Cardiac muscle cell (in vitro differentiated cells and primary cell): ENCODE measurements around the gene DNASE1L1. TPM values are rescaled to one million over a fixed set of nuclear protein-coding genes. Genes with fewer than 3 reads are reported as not detected.

Experiments used
- DNase-seq, 2 donors: peaks; one replicate each; pipeline versions ENCODE4 v3.0.0 to v3.0.0-alpha.2; 2010 to 2017; ENCODE audit warnings: low read depth in 1 of 2, low spot score in 1 of 2
- H3K27ac ChIP-seq: fragments of 200-600 bp; sonication (generic); 2 replicates; pipeline ENCODE4 v1.5.1; 2016
- H3K27me3 ChIP-seq: fragments of 200-600 bp; sonication (generic); 2 replicates; pipeline ENCODE4 v1.6.0; 2016; ENCODE audit warnings: control low read depth
- H3K36me3 ChIP-seq: fragments of 200-600 bp; sonication (generic); 2 replicates; pipeline ENCODE4 v1.5.1; 2016; ENCODE audit warnings: control low read depth
- H3K4me1 ChIP-seq: fragments of 200-600 bp; sonication (generic); 2 replicates; pipeline ENCODE4 v1.8.1; 2017; ENCODE audit warnings: low read depth, mild to moderate bottlenecking, mixed run types
- H3K4me3 ChIP-seq: fragments of 200-600 bp; sonication (generic); 2 replicates; pipeline ENCODE4 v1.5.1; 2016; ENCODE audit warnings: mild to moderate bottlenecking
- H3K9me3 ChIP-seq: fragments of 200-600 bp; sonication (generic); 2 replicates; pipeline ENCODE4 v1.5.1; 2017; ENCODE audit warnings: low read depth, mild to moderate bottlenecking, control low read depth
- polyA plus RNA-seq: library from polyadenylated mRNA; unstranded; fragments of >200 nt; fragmentation: Nextera tagmentation; extraction: Ambion mirVana; gene quantifications from 2 replicates; pipeline ENCODE4 v1.2.1, GENCODE V29; 2016
- total RNA-seq: library from RNA; depleted of rRNA; stranded (reverse); fragments of >200 nt; gene quantifications from 2 replicates; pipeline ENCODE4 v1.2.3, GENCODE V29; 2016
- TF ChIP-seq, protein P1 (sequence below): IDR thresholded peaks from 2 replicates; pipeline ENCODE4 v1.5.1; 2012; ENCODE audit warnings: low read depth, mild to moderate bottlenecking, low read length

The DNASE1L1 gene
- total and polyA plus RNA-seq, 2 experiments from 2014 or later = 24.8 to 34.3 TPM

- TF ChIP-seq, protein P1, sequence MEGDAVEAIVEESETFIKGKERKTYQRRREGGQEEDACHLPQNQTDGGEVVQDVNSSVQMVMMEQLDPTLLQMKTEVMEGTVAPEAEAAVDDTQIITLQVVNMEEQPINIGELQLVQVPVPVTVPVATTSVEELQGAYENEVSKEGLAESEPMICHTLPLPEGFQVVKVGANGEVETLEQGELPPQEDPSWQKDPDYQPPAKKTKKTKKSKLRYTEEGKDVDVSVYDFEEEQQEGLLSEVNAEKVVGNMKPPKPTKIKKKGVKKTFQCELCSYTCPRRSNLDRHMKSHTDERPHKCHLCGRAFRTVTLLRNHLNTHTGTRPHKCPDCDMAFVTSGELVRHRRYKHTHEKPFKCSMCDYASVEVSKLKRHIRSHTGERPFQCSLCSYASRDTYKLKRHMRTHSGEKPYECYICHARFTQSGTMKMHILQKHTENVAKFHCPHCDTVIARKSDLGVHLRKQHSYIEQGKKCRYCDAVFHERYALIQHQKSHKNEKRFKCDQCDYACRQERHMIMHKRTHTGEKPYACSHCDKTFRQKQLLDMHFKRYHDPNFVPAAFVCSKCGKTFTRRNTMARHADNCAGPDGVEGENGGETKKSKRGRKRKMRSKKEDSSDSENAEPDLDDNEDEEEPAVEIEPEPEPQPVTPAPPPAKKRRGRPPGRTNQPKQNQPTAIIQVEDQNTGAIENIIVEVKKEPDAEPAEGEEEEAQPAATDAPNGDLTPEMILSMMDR = no peak
- Histone ChIP-seq H3K9me3 (no peaks in the 10 kb centered on the region), H3K27me3 (no peaks in the 10 kb centered on the region), H3K4me1 (no peaks in the 10 kb centered on the region), H3K27ac (no peak overlapping the region), H3K36me3 (no peaks in the 10 kb centered on the region), H3K4me3 (no peak overlapping the region)
- DNase-seq = no peak
Measured at GRCh38 chrX:154434394-154435168, 25.5 kb upstream of the DNASE1L1 start.

- H3K27me3 ChIP-seq = no peaks in the 10 kb centered on the region
- H3K9me3 ChIP-seq = no peaks in the 10 kb centered on the region
- TF ChIP-seq, protein P1 = no peak
- no peaks in the 10 kb centered on the region for H3K4me1 ChIP-seq
- H3K27ac ChIP-seq = no peak overlapping the region
- no peaks in the 10 kb centered on the region for H3K36me3 ChIP-seq
- H3K4me3 ChIP-seq = no peak overlapping the region
- no peak for DNase-seq
Measured at GRCh38 chrX:154433605-154434004, 24.6 kb upstream of the DNASE1L1 start.

DNA sequence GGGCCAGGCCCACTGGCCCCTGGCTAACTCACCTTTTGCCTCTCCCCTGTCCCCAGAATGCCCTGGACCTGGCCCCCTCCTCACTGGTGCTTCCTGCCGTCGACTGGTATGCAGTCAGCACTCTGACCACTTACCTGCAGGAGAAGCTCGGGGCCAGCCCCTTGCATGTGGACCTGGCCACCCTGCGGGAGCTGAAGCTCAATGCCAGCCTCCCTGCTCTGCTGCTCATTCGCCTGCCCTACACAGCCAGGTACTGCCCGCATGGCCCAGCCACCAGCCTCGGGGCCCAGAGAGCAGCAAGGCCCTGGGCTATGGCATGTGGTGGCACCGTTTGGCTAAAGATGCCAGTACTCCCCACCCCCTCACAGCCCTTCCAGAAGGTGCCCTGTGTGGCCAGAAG, 23.2 kb upstream of the DNASE1L1 start:
- H3K36me3 ChIP-seq = no peaks in the 10 kb centered on the region
- TF ChIP-seq, protein P1 = no peak
- no peak overlapping the region for H3K27ac ChIP-seq
- H3K27me3 ChIP-seq = no peaks in the 10 kb centered on the region
- no peaks in the 10 kb centered on the region for H3K9me3 ChIP-seq
- H3K4me3 ChIP-seq = no peak overlapping the region
- no peak for DNase-seq
- H3K4me1 ChIP-seq = no peaks in the 10 kb centered on the region

DNA sequence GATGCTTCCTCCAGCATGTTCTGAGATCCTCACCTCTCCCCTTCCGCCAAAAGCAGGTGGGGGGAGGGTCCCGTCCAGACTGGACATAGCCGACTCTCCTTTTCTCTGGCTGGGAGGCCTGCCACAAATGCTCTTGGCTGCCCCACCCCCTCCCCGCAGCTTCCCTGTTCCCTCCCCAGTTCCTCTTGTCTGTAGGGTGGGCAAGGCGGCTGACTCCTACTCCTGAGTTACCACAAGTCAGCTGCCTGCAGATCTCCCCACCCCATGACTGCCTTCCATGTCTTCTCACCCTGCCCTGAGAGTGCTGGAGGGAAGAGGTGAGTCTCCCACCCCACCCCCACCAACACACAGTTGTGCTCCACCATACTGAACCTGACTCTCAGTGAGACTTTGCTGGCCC, 22.3 kb upstream of the DNASE1L1 start:
- H3K9me3 ChIP-seq = no peaks in the 10 kb centered on the region
- H3K27me3 ChIP-seq = no peaks in the 10 kb centered on the region
- DNase-seq = no peak
- H3K4me1 ChIP-seq = no peaks in the 10 kb centered on the region
- no peak overlapping the region for H3K4me3 ChIP-seq
- TF ChIP-seq, protein P1 = no peak
- no peak overlapping the region for H3K27ac ChIP-seq
- H3K36me3 ChIP-seq = no peaks in the 10 kb centered on the region

DNA sequence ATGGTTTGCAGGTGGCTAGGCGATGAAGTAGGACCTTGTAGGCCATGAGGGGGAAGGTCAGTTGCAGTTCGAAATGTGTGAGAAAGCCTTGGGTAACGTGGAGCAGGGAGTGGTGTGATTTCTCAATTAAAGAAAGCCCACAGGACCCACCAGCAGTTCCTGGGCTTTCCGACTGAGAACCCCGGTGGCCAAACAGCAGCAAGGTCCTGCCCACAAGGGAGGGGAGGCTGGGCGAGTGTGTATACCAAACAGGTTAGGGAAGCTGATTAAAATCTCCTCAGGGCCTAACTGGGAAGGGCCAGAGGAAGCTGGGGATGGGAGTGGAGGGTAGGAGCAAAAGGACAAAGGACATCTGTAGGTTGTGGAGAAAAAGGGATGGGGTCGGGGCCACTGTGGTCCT, 21.9 kb upstream of the DNASE1L1 start:
- Histone ChIP-seq H3K4me1 (no peaks in the 10 kb centered on the region), H3K4me3 (no peak overlapping the region), H3K36me3 (no peaks in the 10 kb centered on the region), H3K9me3 (no peaks in the 10 kb centered on the region), H3K27ac (no peak overlapping the region), H3K27me3 (no peaks in the 10 kb centered on the region)
- TF ChIP-seq, protein P1 = no peak
- DNase-seq = no peak
